Stimulated activated effector memory CD8-positive, alpha-beta T cell treated with anti-CD3 and anti-CD28 coated beads, Interleukin-12 subunit alpha, Interleukin-12 subunit beta, amount 100 ng/mL, for 72 hours (primary cell): ENCODE results near the gene TPPP.

Source experiments
- ATAC-seq: fragments of 150-1000 bp; cut with Tn5 transposase; 2 replicates; pipeline ENCODE4 v1.10.0; 2021
- DNase-seq, 2 donors: peaks; one replicate each; pipeline ENCODE4 v3.0.0; 2021 to 2022; ENCODE audit warnings: low spot score in 2 of 2
- H3K27ac Mint-ChIP-seq: one replicate; pipeline ENCODE4 v1.8.0; 2022; ENCODE audit warnings: mild to moderate bottlenecking, mixed read lengths
- H3K36me3 Mint-ChIP-seq: one replicate; pipeline ENCODE4 v1.8.0; 2022; ENCODE audit warnings: mild to moderate bottlenecking, mixed read lengths
- H3K4me1 Mint-ChIP-seq: one replicate; pipeline ENCODE4 v1.8.0; 2022; ENCODE audit warnings: mixed read lengths
- H3K4me3 Mint-ChIP-seq: one replicate; pipeline ENCODE4 v1.8.0; 2022; ENCODE audit warnings: mild to moderate bottlenecking, mixed read lengths
- H3K9me3 Mint-ChIP-seq: one replicate; pipeline ENCODE4 v1.8.0; 2022; ENCODE audit warnings: mixed read lengths

Gene TPPP

GRCh38 chr5:665956-666711 lies 27.0 kb downstream of the TPPP start:
- Mint-ChIP-seq H3K4me1 (no peaks in the 10 kb centered on the region), H3K27ac (no peak overlapping the region), H3K4me3 (no peak overlapping the region), H3K36me3 (peaks cover 14% of the 10 kb centered on the region), H3K9me3 (no peaks in the 10 kb centered on the region)
- ATAC-seq (no peak), DNase-seq (no peak)

- no peak overlapping the region for H3K4me3 Mint-ChIP-seq
- H3K9me3 Mint-ChIP-seq: no peaks in the 10 kb centered on the region
- H3K36me3 Mint-ChIP-seq: peaks cover 20% of the 10 kb centered on the region
- H3K4me1 Mint-ChIP-seq: no peaks in the 10 kb centered on the region
- no peak overlapping the region for H3K27ac Mint-ChIP-seq
- DNase-seq: no peak
- no peak for ATAC-seq
These were observed 27.6 kb downstream of the TPPP start for GRCh38 chr5:665541-665955.

DNA sequence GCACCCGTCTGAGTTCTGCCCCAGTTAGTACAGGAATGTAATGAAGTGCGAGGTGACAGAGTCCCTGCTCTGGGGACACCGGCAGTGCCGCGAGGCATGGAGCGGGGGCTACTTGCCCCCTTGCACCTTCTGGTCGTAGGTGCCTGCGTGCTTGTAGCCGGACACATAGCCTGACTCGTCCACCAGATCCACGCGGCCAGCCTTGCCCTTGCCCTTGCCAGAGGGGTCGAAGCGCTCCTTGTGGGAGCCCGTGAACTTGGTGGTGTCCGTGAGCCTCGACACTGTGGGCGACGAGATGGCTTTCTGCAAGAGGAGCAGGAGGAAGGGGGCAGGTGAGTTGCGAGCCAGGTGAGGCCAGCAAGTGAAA lies 28.2 kb downstream of the TPPP start:
- no peaks in the 10 kb centered on the region for H3K9me3 Mint-ChIP-seq
- H3K4me3 Mint-ChIP-seq: no peak overlapping the region
- peaks cover 25% of the 10 kb centered on the region for H3K36me3 Mint-ChIP-seq
- no peak overlapping the region for H3K27ac Mint-ChIP-seq
- ATAC-seq: no peak
- no peaks in the 10 kb centered on the region for H3K4me1 Mint-ChIP-seq
- no peak for DNase-seq

- peaks cover 26% of the 10 kb centered on the region for H3K36me3 Mint-ChIP-seq
- no peaks in the 10 kb centered on the region for H3K9me3 Mint-ChIP-seq
- DNase-seq (no peak), ATAC-seq (no peak)
- H3K4me1 Mint-ChIP-seq: no peaks in the 10 kb centered on the region
- H3K4me3 Mint-ChIP-seq: no peak overlapping the region
- no peak overlapping the region for H3K27ac Mint-ChIP-seq
These were observed 28.7 kb downstream of the TPPP start for GRCh38 chr5:664343-664993.

GRCh38 chr5:663436-664342 lies 29.5 kb downstream of the TPPP start:
- DNase-seq (no peak), ATAC-seq (no peak)
- Mint-ChIP-seq H3K27ac (no peak overlapping the region), H3K4me3 (no peak overlapping the region), H3K4me1 (no peaks in the 10 kb centered on the region), H3K9me3 (no peaks in the 10 kb centered on the region), H3K36me3 (peaks cover 32% of the 10 kb centered on the region)

- no peaks in the 10 kb centered on the region for H3K4me1 Mint-ChIP-seq
- no peak overlapping the region for H3K27ac Mint-ChIP-seq
- peaks cover 39% of the 10 kb centered on the region for H3K36me3 Mint-ChIP-seq
- no peaks in the 10 kb centered on the region for H3K9me3 Mint-ChIP-seq
- DNase-seq (no peak), ATAC-seq (no peak)
- H3K4me3 Mint-ChIP-seq: no peak overlapping the region
These were observed 30.3 kb downstream of the TPPP start for GRCh38 chr5:662751-663435.

DNA sequence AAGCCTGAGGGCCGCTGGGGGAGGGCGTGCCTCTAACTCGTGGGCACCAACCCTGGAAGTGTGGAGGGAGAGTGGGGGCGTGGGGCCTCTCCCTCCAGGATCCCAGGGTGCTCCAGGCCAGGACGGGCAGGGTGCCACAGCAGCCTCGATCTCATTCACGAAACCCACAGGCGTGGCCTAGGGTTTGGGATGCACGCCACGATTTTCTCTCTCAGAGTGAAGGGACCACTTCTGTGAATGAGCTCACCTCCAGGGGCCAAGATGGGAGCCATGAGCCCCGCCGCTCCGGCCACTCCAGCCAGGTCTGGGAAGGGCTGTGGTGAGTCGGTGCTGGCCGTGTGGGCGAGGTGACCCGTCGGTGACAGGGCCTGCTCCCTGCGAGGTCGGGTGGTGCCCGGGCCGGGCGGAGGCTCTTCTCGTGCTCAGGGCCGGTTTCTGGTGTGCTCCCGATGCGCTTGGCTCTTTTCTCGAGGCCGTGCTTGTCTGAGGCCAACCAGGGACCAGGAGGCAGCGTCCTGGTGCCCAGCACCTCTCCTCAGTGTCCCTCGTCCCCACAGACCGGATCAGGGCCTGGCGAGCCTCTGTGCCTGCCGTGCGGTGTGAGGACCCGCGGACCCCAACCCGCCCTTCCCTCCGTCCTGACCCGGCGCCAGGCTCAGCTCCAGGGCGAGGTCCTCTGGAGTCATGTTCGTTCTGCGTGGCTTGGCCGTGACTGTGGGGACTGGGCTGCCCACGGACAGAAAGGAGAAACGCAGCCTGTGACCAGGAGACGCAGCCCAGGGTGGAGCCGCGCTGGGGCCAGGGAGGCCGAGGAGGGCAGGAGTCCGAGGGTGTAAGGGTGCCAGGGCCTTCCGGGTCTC lies 31.0 kb downstream of the TPPP start:
- no peaks in the 10 kb centered on the region for H3K4me1 Mint-ChIP-seq
- H3K36me3 Mint-ChIP-seq: peaks cover 41% of the 10 kb centered on the region
- H3K4me3 Mint-ChIP-seq: no peak overlapping the region
- no peaks in the 10 kb centered on the region for H3K9me3 Mint-ChIP-seq
- no peak overlapping the region for H3K27ac Mint-ChIP-seq
- ATAC-seq (no peak), DNase-seq (no peak)

DNA sequence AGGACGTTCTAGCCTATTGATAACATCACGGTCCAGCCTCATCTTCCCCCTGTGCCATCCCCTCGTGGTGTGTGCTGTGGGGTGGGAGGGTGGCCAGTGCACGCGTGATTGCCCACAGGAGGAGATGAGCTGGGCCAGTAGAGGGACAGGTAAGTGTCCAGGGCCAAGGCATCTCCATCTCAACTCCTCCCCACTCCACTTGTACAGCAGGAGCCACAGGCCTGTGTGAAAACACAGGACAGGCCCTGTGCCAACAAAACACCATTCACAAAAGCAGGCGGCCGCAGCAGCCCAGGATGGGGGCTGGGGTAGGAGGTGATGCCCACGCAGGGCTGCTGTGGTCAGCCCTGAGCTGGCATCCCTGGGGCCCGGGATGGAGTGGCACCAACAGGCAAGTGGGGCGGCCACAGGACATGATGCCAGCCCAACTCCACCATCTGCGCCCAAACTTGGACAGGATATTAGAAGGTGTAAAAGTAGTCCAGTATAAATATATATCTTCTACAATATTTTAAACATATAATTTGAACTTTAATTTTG lies 32.6 kb downstream of the TPPP start:
- Mint-ChIP-seq H3K36me3 (peaks cover 48% of the 10 kb centered on the region), H3K27ac (no peak overlapping the region), H3K9me3 (no peaks in the 10 kb centered on the region), H3K4me3 (no peak overlapping the region), H3K4me1 (no peaks in the 10 kb centered on the region)
- no peak for ATAC-seq
- no peak for DNase-seq

DNA sequence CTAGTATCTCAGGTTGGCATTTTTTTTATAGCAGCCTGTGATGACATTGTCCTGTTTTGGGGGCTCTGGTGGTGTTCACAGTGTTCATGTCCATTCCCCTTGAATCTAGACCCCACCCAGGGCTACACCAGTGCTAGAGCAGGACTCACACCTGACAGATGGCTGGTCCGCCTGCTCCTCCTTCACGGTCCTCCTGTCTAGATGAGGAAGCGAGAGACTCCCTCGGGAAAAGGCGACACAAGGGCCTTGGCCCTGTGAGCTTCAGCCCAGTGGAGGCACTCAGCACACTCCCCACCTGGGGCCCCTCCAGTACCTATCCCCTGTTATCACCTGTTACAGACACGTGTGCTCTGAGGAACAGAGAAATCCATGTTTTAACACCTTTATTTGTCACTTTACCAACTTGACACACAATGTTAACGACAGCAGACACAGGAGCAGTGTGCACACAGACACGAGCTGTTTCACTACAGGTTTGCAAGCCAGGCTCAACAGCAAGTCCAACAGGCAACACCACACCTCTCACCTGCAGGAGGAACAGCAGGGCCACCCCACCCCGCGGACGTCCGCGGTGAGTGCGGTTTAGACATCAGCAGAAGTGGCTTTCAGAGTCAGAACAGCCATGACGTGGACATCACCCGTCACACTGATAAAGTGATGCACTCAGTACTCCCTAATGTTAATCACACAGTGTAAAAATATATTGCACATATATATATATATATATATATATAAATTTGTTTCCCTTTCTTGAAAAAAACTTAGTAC lies 33.5 kb downstream of the TPPP start:
- Mint-ChIP-seq H3K36me3 (peaks cover 48% of the 10 kb centered on the region), H3K9me3 (no peaks in the 10 kb centered on the region), H3K4me3 (no peak overlapping the region), H3K4me1 (no peaks in the 10 kb centered on the region), H3K27ac (peak overlapping the region; percentile 66)
- ATAC-seq (no peak), DNase-seq (no peak)

DNA sequence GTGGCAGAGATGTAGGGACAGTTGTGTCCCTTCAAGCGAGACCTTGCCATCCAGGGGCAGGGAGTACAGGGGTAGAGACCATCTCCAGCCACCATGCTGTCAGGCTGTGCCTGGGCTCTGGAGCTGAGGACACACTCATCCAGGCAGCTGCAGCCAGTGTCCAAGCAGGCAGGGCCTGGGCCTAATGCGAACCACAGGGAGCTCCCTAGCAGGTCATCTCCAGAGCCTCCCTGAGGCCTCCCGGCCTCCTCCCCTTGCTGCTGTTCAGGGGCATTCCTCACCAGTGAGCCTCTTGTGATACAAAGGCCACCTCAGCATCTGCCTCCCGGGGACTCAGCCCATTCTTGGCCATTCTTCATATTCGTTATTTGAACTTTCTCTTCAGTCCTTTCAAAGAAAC lies 35.0 kb downstream of the TPPP start:
- Mint-ChIP-seq H3K4me1 (no peaks in the 10 kb centered on the region), H3K9me3 (no peaks in the 10 kb centered on the region), H3K36me3 (peaks cover 48% of the 10 kb centered on the region), H3K4me3 (no peak overlapping the region), H3K27ac (no peak overlapping the region)
- no peak for DNase-seq
- ATAC-seq: no peak

GRCh38 chr5:657570-657969 lies 35.6 kb downstream of the TPPP start:
- no peak for DNase-seq
- no peaks in the 10 kb centered on the region for H3K4me1 Mint-ChIP-seq
- no peaks in the 10 kb centered on the region for H3K9me3 Mint-ChIP-seq
- ATAC-seq: peak; percentile 36
- H3K4me3 Mint-ChIP-seq: no peak overlapping the region
- H3K27ac Mint-ChIP-seq: peak overlapping the region; percentile 2
- peaks cover 48% of the 10 kb centered on the region for H3K36me3 Mint-ChIP-seq

GRCh38 chr5:655406-655805 lies 37.7 kb downstream of the TPPP start:
- peaks cover 37% of the 10 kb centered on the region for H3K36me3 Mint-ChIP-seq
- H3K9me3 Mint-ChIP-seq: no peaks in the 10 kb centered on the region
- no peak for DNase-seq
- no peak for ATAC-seq
- H3K4me3 Mint-ChIP-seq: no peak overlapping the region
- H3K27ac Mint-ChIP-seq: no peak overlapping the region
- no peaks in the 10 kb centered on the region for H3K4me1 Mint-ChIP-seq

GRCh38 chr5:654071-654778 lies 38.9 kb downstream of the TPPP start:
- H3K27ac Mint-ChIP-seq: no peak overlapping the region
- H3K4me1 Mint-ChIP-seq: no peaks in the 10 kb centered on the region
- DNase-seq: no peak
- H3K36me3 Mint-ChIP-seq: peaks cover 32% of the 10 kb centered on the region
- ATAC-seq: no peak
- no peaks in the 10 kb centered on the region for H3K9me3 Mint-ChIP-seq
- no peak overlapping the region for H3K4me3 Mint-ChIP-seq
